ENCODE data around the gene SLC3A2.
"Not testable (repeated sequence)": the region's sequence is repeated elsewhere in the genome, so short reads cannot be mapped to it uniquely, and the experiment has no call there.

Gene SLC3A2

DNA sequence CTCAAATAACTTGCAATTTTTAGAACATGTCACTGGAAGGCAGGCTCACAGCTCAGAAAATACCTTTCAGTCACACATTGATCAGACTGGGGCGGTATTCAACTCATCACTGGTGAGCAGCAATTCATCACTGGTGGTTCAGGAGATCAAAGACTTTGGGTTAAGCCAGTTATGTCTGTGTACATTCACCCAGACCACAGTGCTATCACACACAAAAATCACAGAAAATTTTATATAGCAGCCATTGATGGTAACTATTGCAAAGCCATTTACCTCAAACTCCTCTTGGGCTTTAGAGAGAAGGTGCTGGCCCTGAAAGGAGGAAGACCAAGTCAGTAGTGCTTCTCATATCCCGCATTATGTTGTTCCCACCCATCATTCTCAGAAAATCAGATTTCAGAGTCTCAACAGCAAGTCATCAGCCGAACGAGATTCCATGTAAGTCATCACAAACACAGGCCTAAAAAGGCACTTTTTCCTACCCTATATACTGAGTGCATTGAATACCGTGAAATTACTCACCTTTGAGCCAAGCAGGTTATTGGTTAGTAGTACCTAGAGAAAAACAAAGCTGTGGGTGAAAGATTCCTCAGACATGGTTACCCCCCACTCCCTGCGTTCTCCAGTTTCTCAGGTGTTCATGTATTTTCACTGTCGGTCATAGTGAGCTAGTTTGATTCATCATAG lies 27.3 kb upstream of the SLC3A2 start:
- DNase-seq, result no peak

DNA sequence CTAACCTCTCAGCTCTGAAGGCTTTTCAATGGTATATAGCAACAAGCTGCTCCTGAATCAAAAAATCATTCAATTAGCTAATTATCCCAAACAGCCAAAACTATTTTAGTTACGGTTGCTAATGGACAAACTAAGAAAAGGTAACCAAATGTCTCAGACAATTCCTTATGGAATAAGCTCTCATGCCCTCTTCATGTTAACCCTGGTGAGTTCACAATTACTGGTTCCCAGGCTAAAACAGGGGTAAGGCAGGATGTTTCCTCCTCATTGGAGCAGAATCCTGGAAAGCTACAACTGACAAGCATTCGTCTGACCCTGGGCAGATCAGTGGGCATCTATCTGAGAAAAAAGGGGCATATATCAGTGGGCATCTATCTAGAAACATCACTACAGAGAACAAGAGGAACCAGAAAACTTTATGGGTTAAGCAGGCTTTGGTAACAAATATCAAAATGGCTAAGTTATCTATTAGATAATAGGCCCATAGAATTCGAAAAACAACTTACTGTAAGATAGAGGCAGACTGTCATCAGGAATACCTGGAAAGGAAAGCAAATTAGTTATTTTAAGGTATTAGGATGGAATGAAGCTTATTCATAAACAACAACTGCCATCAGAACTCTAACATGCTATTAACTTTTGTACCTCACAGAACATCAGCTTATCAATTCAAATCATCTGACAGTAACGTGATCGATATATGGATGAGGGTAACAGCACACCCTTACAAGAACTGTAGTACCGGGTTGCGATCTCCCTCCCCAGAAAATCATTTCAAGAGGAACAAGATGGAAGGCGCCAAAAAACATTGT lies 26.5 kb upstream of the SLC3A2 start:
- no peak for DNase-seq

DNA sequence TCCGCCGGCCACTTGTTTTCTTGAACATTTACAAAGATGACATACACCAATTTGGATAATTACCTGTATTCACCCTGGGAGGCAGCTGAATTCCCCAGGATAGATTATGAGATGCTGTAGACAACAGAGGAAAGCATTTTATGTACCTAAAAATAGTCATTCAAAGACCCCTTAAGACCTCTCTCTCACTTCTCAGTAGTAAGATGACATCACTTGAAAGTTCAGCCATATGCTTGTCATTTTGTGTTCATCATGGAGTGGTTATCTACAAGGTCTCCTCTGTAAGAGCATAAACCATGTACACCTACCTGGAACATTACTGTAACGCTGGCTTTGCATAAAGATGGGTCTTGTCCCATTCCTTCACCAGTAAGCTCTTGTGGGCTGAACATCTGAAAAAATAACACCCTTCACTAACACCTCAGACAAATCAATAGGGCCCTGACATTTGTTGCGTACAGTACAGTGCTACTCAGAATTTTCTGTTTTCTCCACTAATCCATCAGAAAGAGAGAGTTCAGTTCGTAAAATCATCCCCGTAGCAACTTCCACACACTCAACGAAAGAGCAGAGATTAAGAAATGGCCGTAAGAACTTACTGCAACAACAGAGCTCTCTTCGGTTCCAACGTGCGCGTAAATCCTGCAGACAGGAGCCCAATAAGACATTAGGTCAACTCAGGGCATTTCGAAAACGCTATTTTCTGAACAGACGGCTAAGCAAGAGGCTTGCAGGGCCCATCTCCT lies 25.7 kb upstream of the SLC3A2 start:
- no peak for DNase-seq

DNA sequence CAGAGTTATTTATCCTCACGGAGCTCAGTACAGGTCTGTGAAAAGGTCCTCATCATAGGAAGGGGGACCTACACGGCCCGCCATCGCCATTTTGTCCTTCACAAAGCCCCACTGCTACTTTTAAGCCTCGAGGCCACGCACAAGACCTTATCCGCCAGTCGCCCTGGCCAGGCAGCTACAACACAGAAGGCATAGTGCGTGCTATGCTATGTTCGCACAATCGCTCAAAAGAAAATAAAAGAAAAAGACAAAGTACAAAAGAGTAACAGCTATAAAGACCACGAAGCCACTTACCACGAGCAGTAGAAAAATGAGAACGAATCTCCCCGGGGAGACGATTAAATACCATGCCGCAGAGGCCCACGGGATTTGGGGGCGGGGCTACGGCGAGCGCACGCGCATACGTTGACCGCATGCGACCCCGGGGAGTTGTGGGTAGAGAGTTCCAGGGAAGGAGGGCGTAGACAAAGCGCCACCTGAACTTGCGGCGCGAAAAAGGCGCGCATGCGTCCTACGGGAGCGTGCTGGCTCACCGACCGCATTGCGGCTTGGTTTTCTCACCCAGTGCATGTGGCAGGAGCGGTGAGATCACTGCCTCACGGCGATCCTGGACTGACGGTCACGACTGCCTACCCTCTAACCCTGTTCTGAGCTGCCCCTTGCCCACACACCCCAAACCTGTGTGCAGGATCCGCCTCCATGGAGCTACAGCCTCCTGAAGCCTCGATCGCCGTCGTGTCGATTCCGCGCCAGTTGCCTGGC lies 24.9 kb upstream of the SLC3A2 start:
- peak; percentile 97 for DNase-seq

DNA sequence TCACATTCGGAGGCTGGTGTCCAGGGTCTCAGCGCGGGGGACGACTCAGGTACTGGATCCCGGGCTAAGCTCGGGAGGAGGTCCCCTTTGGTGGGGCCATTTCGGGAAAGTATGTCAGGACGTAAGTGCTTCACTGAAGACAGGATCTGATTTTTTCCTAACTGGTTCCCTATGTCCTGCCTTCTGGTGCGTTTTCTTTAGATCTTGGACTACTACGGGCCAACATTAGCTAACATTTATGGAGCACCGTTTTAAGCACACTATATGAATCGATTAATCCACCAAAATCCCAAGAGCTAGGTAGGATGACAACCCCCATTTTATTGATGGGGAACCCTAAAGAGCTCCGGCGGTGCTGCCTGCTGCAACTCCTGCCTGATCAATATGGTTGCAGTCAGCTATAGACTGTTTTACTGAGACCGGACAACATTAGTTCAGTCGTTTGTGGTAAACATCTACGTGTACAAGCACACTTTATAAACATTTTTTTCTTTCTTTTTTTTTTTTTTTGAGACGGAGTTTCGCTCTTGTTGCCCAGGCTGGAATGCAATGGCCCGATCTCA lies 24.3 kb upstream of the SLC3A2 start:
- DNase-seq, result no peak

DNA sequence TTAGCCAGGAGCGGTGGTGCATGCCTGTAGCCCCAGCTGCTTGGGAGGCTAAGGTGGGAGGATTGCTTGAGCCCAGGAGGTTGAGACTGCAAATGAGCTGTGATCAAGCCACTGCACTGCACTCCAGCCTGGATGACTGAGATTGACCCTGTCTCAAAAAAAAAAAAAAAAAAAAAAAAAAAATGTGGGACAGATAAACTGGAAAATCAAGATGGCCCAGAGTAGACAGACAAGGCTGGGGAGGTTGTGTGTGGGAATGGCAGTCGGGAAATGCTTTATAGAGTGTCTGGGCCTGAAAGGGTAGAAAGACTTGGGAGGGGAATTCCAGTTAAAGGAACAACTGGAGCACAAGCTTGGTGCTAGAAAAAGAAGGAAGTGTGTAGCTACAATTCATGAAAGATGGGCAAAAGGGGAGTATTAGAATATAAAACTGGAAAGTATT lies 23.1 kb upstream of the SLC3A2 start:
- DNase-seq, result no peak

DNA sequence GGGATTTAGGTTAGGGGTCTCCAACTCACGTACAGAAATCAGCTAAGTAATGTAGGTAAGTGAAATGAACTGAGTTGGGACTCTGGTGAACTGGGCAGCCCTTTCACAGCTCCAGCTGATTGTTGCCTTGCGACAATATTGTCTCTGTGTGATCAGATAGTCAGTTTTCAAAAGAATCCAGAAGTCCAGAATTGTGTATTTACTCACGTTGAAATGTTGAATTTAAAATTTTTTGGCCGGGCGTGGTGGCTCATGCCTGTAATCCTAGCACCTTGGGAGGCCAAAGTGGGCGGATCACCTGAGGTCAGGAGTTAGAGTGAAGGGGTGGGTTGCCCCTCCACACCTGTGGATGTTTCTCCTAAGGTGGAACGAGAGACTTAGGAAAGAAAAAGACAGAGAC lies 22.5 kb upstream of the SLC3A2 start:
- DNase-seq, result no peak

DNA sequence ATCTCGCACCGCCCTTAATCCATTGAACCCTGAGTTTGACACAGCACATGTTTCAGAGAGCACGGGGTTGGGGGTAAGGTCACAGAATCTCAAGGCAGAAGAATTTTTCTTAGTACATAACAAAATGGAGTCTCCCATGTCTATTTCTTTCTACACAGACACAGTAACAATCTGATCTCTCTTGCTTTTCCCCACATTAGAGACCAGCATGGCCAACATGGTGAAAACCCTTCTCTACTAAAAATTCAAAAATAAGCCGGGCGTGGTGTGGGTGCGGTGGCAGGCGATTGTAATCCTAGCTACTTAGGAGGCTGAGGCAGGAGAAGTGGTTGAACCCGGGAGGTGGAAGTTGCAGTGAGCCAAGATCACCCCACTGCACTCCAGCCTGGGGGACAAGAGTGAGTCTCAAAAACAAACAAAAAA lies 21.4 kb upstream of the SLC3A2 start:
- not testable (repeated sequence) for DNase-seq

DNA sequence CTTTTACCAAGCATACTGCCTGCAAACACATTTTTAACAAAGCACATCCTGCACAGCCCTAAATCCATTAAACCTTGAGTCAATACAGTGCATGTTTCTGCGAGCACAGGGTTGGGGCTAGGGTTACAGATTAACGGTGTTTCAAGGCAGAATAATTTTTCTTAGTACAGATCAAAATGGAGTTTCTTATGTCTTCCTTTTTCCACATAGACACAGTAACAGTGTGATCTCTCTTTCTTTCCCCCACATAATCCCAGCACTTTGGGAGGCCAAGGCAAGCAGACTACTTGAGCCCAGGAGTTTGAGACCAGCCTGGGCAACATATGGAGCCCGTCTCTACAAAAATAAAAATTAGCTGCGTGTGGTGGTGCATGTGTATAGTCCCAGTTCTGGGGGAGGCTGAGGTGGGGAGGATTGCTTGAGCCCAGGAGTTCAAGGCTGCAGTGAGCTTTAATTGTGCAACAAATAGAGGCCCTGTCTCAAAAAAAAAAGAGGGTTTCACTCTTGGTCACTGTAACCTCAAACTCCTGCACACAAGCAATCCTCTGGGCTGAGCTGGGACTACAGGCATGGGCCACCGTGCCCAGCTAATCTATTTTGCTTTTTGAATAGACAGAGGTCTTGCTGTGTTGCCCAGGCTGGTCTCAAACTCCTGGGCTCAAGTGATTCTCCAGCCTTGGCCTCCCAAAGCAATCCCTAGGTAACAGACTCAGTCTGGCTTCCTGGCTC lies 19.7 kb upstream of the SLC3A2 start:
- no peak for DNase-seq

DNA sequence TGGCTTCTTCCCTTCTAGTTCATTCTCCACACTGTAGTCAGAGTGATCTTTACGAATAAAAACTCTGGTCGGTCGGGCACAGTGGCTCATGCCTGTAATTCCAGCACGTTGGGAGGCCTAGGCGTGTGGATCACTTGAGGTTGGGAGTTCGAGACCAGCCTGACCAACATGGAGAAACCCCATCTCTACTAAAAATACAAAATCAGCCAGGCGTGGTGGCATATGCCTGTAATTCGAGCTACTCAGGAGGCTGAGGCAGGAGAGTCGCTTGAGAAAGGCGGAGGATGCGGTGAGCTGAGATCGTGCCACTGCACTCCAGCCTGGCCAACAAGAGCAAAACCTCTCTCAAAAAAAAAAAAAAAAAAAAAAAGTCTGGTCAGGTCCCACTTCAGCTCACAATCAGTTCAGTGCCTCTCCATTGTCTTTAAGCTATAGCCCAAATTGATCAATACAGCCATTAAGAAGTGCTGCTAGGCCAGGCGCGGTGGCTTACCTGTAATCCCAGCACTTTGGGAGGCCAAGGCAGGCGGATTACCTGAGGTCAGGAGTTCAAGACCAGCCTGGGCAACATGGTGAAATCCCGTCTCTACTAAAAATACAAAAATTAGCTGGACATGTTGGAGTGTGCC lies 19.0 kb upstream of the SLC3A2 start:
- not testable (repeated sequence) for DNase-seq

DNA sequence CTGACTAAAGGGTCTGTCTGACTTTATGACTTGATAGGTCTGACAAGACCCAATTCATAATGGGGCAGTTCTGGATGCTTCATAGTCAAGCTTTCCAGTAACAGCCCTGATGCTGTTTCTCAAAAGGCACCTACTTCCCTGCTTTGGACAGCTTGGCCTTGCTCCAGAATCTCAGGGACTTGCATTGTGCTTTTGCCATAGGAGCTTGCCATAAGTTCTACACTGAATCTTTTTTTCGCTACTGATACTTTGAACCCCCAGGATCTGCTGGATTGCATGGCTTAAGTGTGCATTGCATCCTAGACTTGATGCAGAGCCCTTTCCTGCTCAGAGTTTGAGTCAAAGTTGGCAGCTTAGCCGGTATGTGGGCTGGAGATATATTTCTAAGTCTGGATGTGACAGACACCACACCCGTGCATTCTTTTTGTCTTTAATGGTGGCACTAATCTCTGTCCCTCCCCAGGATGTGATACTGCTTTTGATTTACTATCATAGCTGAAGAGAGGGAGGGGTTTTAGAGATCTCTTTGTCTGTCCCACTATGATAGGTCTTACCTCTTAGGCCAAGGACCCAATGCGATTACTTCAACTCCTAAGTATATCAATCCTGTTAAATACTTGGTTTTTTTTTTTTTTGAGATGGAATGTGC lies 16.9 kb upstream of the SLC3A2 start:
- DNase-seq, result no peak

DNA sequence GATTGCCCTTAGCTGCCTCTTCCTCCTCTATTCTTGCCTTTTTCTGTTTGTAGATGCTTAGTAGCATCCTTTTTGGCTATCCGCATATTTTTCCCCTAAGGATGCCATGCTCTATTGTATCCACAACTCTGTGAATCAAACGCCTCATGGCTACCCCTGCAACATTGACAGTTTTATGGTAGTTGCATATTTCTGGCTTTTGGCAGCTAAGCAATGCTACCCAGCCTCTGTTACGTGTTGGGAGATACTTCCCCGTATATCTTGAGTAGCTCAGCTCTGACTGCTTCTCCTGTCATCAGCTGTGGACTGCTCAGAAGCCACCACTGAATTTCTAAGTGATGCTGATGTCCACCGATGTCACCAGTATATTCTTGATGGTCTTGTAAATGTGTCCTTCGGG lies 15.1 kb upstream of the SLC3A2 start:
- no peak for DNase-seq

DNA sequence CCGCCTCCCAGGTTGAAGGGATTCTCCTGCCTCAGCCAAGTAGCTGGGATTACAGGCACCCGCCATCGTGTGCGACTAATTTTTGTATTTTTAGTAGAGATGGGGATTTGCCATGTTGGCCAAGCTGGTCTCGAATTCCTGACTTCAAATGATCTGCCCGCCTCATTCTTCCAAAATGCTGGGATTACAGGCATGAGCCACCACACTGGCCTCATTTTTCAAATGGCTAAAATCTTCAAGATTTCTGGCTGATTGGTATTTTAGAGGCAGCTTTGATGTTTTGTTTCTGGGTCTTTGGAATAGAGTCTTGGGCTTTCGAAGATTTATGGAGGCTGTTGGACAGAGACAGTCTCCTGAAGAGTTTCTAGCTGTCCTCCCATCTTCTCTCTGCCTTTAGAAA lies 5.8 kb upstream of the SLC3A2 start:
- DNase-seq, result no peak

DNA sequence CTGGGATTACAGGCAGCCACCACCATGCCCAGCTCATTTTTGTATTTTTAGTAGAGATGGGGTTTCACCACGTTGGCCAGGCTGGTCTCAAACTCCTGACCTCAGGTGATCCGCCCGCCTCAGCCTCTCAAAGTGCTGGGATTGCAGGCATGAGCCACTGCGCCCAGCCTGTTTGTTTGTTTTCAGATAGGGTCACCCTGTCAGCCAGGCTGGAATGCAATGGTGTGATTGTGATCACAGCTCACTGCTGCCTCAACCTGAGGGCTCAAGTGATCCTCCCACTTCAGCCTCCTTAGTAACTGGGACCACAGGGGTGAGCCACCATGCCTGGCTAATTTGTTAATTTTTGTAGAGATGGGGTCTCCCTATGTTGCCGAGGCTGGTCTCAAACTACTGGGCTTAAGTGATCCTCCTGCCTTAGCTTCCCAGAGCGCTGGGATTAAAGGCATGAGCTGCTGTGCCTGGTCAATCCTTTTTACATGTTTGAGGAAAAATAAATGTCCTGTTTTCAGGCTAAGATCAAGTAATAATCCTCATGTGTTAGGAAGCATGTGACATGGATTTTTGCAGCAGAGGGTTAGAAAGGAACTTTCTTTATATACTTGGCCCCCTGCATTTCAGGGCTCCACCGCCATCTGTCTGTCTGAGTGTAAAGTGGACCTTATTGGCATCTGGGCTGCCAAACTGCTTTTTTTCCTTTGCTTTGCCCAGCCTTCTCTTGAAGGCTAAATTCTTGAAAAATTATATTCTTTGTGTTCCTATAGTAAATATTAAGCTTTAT lies 4.8 kb upstream of the SLC3A2 start:
- no peak for DNase-seq

DNA sequence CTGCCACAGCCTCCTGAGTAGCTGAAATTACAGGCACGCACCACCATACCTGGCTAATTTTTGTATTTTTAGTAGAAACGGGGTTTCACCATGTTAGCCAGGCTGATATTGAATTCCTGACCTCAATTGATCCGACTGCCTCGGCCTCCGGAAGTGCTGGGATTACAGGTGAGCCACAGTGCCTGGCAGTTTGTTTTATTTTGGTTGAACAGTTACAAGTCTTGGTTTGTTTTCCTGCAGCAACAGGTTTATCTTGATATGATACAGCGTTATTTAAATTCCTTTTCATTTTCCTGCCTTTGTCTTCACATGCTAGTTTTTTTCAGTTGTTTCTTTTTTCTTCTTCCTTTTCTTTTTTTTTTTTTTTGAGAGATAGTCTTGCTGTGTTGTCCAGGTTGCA lies 4.0 kb upstream of the SLC3A2 start:
- no peak for DNase-seq

DNA sequence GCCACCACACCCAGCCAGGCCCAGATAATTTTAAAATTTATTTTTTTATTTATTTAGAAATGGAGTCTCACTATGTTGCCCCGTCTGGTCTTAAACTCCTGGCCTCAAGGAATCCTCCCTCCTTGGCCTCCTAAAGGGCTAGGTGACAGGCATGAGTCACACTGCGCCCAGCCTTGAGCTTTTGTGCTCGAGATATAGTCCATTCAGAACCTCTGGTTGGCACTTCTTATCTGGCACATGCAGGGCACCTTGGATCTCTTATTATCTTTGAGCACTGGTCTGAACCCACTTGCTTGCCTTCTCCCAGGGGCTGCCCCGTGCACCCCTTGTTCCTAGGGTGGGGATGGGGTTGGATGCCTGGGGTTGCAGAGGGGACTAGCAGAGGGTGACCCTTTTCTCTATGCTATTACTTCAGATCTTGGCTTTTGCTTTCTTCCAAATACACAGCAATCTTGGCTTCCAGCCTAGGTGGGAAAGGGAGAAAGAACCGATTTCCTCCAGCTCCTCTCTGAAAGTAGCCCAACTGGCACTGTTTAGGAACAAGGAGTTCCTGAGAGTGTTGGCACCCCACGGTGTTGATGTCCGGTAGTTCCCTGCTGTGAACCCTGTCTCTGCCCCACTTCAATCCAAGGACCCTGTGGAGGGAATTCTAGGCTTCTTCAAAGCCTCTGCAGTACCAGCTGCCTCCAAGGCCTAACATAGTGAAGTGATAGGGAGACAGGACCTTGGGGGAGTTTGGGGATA lies 1.3 kb upstream of the SLC3A2 start:
- peak; percentile 36 for DNase-seq

DNA sequence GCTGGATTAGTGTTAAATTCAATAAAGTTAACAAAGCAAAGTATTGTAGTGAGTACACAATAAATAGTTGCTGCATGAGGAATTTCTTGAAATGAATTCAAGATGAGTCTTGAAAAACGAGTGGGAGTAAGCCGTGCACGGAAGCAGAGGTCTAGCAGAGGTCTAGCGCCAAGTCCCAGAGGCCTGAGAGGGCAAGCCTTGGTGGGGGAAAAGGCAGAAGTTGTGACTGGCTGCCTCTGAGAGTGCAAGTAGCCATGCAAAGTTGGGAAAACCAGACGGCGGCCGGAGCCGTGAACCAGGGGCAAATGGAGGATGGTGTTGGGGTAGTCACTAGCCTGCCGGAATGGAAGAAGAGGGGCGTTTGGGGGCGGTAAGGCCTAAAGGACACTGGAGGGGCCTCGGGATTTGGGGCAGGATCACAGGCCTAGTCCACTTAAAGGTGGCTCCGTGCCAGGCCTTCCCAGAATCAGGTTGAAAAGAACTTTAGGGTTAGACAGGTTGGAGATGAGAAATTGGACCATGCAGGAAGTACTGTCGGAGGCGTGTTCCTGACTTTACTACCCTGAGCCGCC lies 379 bp upstream of the SLC3A2 start:
- DNase-seq, result no peak

DNA sequence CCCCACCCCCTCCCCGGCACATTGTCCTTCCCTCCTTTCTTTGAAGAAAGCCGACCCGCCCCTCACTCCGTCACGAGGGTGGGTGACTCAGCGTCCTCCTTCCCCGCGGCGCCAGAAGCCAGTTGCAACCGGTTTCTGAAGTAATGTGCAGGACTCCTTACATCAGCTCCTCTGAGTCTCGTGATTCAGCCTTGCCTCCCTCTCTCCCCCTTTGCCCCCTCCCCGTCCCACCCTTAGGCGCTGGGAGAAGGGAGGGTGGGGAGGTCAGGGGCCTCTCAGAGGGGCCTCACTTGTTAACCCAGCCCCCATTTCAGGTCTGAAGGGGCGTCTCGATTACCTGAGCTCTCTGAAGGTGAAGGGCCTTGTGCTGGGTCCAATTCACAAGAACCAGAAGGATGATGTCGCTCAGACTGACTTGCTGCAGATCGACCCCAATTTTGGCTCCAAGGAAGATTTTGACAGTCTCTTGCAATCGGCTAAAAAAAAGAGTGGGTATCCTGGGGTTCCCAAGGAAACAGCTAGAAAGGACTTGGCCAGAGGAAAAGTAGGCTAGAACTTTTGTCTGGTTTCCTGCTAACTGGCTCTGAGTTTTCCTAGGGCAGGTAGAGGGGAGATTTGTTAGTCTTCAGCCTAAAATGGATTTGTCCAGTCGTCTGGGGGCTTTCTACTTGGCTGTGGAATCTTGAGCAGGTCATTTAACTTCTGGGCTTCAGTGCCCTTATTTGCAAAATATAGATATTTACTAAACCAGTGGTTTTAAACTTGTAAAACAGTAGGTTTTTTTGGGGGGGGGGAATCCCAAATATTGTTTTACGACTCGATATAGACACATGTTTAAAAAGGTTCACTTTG lies 1.1 kb downstream of the SLC3A2 start:
- DNase-seq, result peak; percentile 96
